ENCODE measurements around the gene ACAP1.
"Not testable (repeated sequence)": the region's sequence is repeated elsewhere in the genome, so short reads cannot be mapped to it uniquely, and the experiment has no call there.

Gene ACAP1

GRCh38 chr17:7361906-7362305 lies 25.6 kb downstream of the ACAP1 start:
- TF ChIP-seq, protein P1, sequence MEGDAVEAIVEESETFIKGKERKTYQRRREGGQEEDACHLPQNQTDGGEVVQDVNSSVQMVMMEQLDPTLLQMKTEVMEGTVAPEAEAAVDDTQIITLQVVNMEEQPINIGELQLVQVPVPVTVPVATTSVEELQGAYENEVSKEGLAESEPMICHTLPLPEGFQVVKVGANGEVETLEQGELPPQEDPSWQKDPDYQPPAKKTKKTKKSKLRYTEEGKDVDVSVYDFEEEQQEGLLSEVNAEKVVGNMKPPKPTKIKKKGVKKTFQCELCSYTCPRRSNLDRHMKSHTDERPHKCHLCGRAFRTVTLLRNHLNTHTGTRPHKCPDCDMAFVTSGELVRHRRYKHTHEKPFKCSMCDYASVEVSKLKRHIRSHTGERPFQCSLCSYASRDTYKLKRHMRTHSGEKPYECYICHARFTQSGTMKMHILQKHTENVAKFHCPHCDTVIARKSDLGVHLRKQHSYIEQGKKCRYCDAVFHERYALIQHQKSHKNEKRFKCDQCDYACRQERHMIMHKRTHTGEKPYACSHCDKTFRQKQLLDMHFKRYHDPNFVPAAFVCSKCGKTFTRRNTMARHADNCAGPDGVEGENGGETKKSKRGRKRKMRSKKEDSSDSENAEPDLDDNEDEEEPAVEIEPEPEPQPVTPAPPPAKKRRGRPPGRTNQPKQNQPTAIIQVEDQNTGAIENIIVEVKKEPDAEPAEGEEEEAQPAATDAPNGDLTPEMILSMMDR (IDR thresholded peaks at IDR 0.05; ENCODE audit: low read depth, low read length), result no peak
- TF ChIP-seq MAX (IDR thresholded peaks at IDR 0.05; ENCODE audit: low read depth, low read length), result no peak
- no peak for TF ChIP-seq MYC (IDR thresholded peaks at IDR 0.05; ENCODE audit: low read depth, low read length)
- no peak for TF ChIP-seq POLR2A (IDR thresholded peaks at IDR 0.05; ENCODE audit: extremely low read depth, insufficient read length)
- DNase-seq (ENCODE audit: low read depth), result no peak

DNA sequence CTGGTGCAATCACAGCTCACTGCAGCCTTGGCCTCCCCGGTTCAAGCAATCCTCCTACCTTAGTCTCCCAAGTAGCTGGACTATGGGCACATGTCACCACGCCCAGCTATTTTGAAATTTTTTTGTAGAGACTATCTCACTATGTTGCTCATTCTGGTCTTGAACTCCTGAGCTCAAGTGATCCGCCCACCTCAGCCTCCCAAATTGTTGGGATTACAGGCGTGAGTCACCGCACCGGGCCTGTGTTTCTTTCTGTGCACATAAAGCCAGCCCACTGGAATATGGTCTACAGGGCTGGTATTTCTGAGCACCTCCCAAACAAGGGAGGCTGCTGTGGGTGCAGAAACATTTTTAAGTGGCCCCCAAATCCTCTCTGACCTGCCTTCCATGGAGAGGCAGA lies 27.0 kb downstream of the ACAP1 start:
- no peak overlapping the region for H3K4me3 ChIP-seq (ENCODE audit: low read depth, low read length)
- DNase-seq (ENCODE audit: low read depth), result no peak
- TF ChIP-seq, protein P1 (IDR thresholded peaks at IDR 0.05; ENCODE audit: low read depth, low read length), result no peak
- TF ChIP-seq MYC (IDR thresholded peaks at IDR 0.05; ENCODE audit: low read depth, low read length) (no peak), MAX (IDR thresholded peaks at IDR 0.05; ENCODE audit: low read depth, low read length) (no peak), POLR2A (IDR thresholded peaks at IDR 0.05; ENCODE audit: extremely low read depth, insufficient read length) (no peak)

More at GRCh38 chr17:7361906-7362305, 25.6 kb downstream of the ACAP1 start:
- H3K4me3 ChIP-seq (ENCODE audit: low read depth, low read length), result no peak overlapping the region

GRCh38 chr17:7365963-7366362 lies 29.6 kb downstream of the ACAP1 start:
- not testable (repeated sequence) for H3K4me3 ChIP-seq (ENCODE audit: low read depth, low read length); DNase-seq (ENCODE audit: low read depth)

DNA sequence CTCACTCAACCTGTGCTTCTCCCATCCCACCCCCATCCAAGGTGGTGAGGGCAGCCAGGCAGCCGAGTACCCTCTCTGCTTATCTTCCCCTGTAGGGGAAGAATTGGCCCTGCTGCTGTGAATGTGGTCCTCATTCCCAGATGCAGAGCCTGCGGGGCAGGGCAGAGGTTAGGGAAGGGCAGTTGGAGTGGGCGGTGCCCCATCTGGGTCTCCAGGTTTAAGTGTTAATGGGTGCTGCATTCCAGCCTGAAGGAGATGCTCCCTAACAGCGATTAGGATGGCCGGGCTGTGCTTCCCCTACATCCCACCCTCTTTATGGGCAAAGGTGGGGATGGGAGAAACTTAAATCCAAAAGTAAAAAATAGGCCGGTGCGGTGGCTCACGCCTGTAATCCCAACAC lies 30.8 kb downstream of the ACAP1 start:
- no peak for TF ChIP-seq MYC (IDR thresholded peaks at IDR 0.05; ENCODE audit: low read depth, low read length)
- TF ChIP-seq POLR2A (IDR thresholded peaks at IDR 0.05; ENCODE audit: extremely low read depth, insufficient read length), result no peak
- TF ChIP-seq, protein P1 (IDR thresholded peaks at IDR 0.05; ENCODE audit: low read depth, low read length), result no peak
- TF ChIP-seq MAX (IDR thresholded peaks at IDR 0.05; ENCODE audit: low read depth, low read length), result no peak
- H3K4me3 ChIP-seq (ENCODE audit: low read depth, low read length), result no peak overlapping the region
- DNase-seq (ENCODE audit: low read depth), result no peak

GRCh38 chr17:7367918-7368598 lies 31.7 kb downstream of the ACAP1 start:
- H3K4me3 ChIP-seq (ENCODE audit: low read depth, low read length), result no peak overlapping the region
- no peak for DNase-seq (ENCODE audit: low read depth)
- TF ChIP-seq POLR2A (IDR thresholded peaks at IDR 0.05; ENCODE audit: extremely low read depth, insufficient read length) (no peak), MYC (IDR thresholded peaks at IDR 0.05; ENCODE audit: low read depth, low read length) (no peak), MAX (IDR thresholded peaks at IDR 0.05; ENCODE audit: low read depth, low read length) (no peak)
- TF ChIP-seq, protein P1 (IDR thresholded peaks at IDR 0.05; ENCODE audit: low read depth, low read length), result no peak

GRCh38 chr17:7368599-7368994 lies 32.3 kb downstream of the ACAP1 start:
- not testable (repeated sequence) for DNase-seq (ENCODE audit: low read depth); H3K4me3 ChIP-seq (ENCODE audit: low read depth, low read length)

GRCh38 chr17:7369825-7370224 lies 33.5 kb downstream of the ACAP1 start:
- TF ChIP-seq, protein P1 (IDR thresholded peaks at IDR 0.05; ENCODE audit: low read depth, low read length), result no peak
- no peak for TF ChIP-seq MAX (IDR thresholded peaks at IDR 0.05; ENCODE audit: low read depth, low read length)
- no peak for TF ChIP-seq POLR2A (IDR thresholded peaks at IDR 0.05; ENCODE audit: extremely low read depth, insufficient read length)
- TF ChIP-seq MYC (IDR thresholded peaks at IDR 0.05; ENCODE audit: low read depth, low read length), result no peak
- no peak overlapping the region for H3K4me3 ChIP-seq (ENCODE audit: low read depth, low read length)
- no peak for DNase-seq (ENCODE audit: low read depth)
